ENCODE data around the gene SMIM44. TPM values are rescaled to one million over a fixed set of nuclear protein-coding genes. Genes with fewer than 3 reads are reported as not detected.
"Not testable (repeated sequence)": the region's sequence is repeated elsewhere in the genome, so short reads cannot be mapped to it uniquely, and the experiment has no call there.

The SMIM44 gene
- total RNA-seq, 2 experiments from 2014 or later, result not detected

GRCh38 chr19:3453840-3454239 is 29.4 kb downstream of the SMIM44 start:
- H3K36me3 Mint-ChIP-seq (ENCODE audit: low read depth), result peaks cover 6% of the 10 kb centered on the region
- ChIA-PET POLR2A (no interaction called here), CTCF (no interaction called here)
- H3K4me3 Mint-ChIP-seq, result no peak overlapping the region
- peaks cover 2% of the 10 kb centered on the region for H3K4me1 Mint-ChIP-seq
- no peaks in the 10 kb centered on the region for H3K27me3 Mint-ChIP-seq
- H3K27ac Mint-ChIP-seq, result no peak overlapping the region
- no peaks in the 10 kb centered on the region for H3K9me3 Mint-ChIP-seq
- no peak for DNase-seq

GRCh38 chr19:3452942-3453214 is 30.4 kb downstream of the SMIM44 start:
- CTCF ChIA-PET; H3K4me3 Mint-ChIP-seq; H3K27me3 Mint-ChIP-seq; H3K9me3 Mint-ChIP-seq; DNase-seq; POLR2A ChIA-PET; H3K27ac Mint-ChIP-seq; H3K4me1 Mint-ChIP-seq; H3K36me3 Mint-ChIP-seq (ENCODE audit: low read depth): not testable (repeated sequence)

DNA sequence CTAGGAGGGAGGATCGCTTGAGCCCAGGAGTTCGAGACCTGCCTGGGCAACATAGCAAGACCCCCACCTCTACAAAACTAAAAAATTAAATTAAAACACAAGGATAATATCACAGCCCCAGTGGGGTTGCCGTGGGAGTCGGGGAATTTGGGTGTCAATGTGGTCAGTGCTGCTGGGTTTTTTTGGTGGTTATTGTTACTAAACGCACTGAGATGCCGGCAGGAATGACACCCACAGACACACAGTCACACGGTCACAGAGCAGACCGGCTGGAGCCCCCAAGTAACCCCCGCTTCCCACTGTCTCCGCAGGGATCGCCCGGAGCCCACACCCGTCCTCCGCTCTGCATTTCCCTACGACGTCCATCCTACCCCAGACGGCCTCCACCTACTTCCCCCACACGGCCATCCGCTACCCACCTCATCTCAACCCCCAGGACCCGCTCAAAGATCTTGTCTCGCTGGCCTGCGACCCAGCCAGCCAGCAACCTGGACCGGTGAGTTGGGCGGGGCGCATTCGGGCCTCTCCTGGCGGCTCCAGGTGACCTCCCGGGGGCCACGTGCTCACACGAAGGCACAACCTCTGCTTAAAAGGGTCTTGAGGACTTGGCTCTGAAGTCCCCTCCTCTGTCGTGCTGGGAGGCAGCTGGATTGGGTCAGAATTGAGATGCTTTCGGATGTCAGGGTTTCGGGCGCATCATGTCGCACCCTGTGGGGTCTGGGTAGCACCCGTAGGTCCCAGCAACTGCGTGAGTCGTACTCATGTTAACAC is 30.9 kb downstream of the SMIM44 start:
- Mint-ChIP-seq H3K4me3 (no peak overlapping the region), H3K4me1 (peaks cover 2% of the 10 kb centered on the region), H3K27ac (no peak overlapping the region), H3K36me3 (ENCODE audit: low read depth) (peaks cover 6% of the 10 kb centered on the region), H3K27me3 (no peaks in the 10 kb centered on the region), H3K9me3 (no peaks in the 10 kb centered on the region)
- CTCF ChIA-PET, result no interaction called here
- no peak for DNase-seq
- POLR2A ChIA-PET, result no interaction called here

GRCh38 chr19:3451451-3451866 is 31.8 kb downstream of the SMIM44 start:
- Mint-ChIP-seq H3K9me3 (no peaks in the 10 kb centered on the region), H3K27ac (no peak overlapping the region), H3K4me3 (no peak overlapping the region), H3K27me3 (no peaks in the 10 kb centered on the region), H3K4me1 (peaks cover 2% of the 10 kb centered on the region), H3K36me3 (ENCODE audit: low read depth) (peaks cover 6% of the 10 kb centered on the region)
- DNase-seq, result no peak
- CTCF ChIA-PET, result interaction anchor here (1.0 kb wide), 1 partner anchor 22 kb away, joined by 5 read pairs; no protein-coding TSS in a partner anchor
- POLR2A ChIA-PET, result no interaction called here

DNA sequence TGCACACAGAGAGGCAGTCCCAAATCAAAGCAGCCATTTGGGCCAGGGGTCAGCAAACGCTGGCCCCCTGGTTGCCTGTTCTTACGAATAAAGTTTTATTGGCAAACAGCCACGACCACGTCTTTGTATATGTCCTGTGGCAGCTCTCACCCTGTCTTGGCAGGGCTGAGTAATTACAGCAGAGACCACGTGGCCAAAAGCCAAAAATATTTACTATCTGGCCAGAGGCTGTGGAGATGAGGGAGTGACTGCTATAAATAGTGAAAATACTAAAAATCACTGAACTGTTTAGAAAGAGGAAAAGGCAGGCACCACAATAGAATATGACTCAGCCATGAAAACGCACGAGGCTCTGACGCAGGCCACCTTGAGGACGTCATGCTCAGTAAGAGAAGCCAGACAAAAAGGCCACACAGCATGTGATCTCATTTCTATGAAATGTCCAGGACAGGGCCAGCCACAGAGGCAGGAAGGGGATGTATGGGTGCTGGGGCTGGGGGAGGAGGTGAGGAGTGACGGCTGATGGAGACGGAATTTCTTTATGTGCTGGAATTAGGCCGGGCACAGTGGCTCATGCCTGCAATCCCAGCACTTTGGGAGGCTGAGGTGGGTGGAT is 32.3 kb downstream of the SMIM44 start:
- POLR2A ChIA-PET, result no interaction called here
- no peak for DNase-seq
- CTCF ChIA-PET, result interaction anchor here (1.0 kb wide), 1 partner anchor 21 kb away, joined by 5 read pairs; no protein-coding TSS in a partner anchor

DNA sequence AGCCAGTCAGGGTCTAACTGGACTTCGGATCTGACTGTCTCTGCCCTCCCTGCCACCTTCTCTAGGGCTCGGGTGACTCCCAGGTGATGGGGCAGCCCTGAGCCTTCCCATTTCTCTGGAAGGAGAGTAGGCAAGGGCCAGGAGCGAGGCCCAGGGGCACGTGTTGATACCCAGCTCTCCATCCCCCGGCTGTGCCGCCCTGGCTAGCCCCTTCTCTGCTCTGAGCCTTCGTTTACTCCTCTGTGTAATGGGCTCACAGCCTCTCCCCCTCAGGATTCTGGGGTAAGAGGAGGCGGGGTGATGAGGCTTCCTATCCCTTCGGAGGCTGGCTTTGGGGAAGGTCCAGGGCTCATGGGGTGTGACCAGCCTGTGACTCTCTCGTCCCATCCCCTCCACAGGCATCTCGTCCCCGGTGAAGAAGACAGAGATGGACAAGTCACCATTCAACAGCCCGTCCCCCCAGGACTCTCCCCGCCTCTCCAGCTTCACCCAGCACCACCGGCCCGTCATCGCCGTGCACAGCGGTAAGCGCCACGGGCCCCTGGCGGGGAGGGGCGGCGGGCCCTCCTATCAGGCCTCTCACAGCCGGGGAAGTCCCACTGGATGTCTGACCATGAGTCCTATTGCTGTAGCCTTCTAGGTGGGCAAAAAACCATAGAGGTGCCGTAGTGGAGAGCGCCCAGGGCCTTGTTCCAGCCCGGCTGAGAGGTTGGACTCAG is 34.5 kb downstream of the SMIM44 start:
- POLR2A ChIA-PET, result no interaction called here
- H3K27me3 Mint-ChIP-seq, result no peaks in the 10 kb centered on the region

More for the DNA sequence above, 32.3 kb downstream of the SMIM44 start:
- Mint-ChIP-seq H3K27me3 (no peaks in the 10 kb centered on the region), H3K4me1 (peaks cover 2% of the 10 kb centered on the region), H3K27ac (no peak overlapping the region), H3K36me3 (ENCODE audit: low read depth) (peaks cover 6% of the 10 kb centered on the region), H3K9me3 (no peaks in the 10 kb centered on the region), H3K4me3 (no peak overlapping the region)

DNA sequence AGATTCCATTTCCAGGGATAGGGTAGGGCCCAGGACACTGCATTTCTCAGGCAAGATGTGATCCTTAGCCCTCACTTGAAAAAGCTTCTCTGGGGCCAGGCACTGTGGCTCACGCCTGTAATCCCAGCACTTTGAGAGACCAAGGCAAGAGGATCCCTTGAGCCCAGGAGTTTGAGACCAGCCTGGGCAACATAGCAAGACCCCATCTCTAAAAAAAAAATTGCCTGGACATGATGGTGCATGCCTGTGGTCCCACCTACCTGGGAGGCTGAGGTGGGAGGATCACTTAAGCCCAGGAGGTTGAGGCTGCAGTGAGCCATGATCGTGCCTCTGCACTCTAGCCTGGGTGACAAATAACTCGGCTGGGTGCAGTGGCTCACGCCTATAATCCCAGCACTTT is 36.6 kb downstream of the SMIM44 start:
- H3K9me3 Mint-ChIP-seq; H3K27me3 Mint-ChIP-seq; H3K36me3 Mint-ChIP-seq (ENCODE audit: low read depth); CTCF ChIA-PET; H3K27ac Mint-ChIP-seq; H3K4me3 Mint-ChIP-seq; DNase-seq; POLR2A ChIA-PET: not testable (repeated sequence)
- H3K4me1 Mint-ChIP-seq, result peaks cover 11% of the 10 kb centered on the region

More for the DNA sequence above, 34.5 kb downstream of the SMIM44 start:
- no peak overlapping the region for H3K4me3 Mint-ChIP-seq
- no peak for DNase-seq
- H3K9me3 Mint-ChIP-seq, result no peaks in the 10 kb centered on the region
- CTCF ChIA-PET, result no interaction called here
- H3K36me3 Mint-ChIP-seq (ENCODE audit: low read depth), result peaks cover 6% of the 10 kb centered on the region
- H3K27ac Mint-ChIP-seq, result no peak overlapping the region
- H3K4me1 Mint-ChIP-seq, result peaks cover 11% of the 10 kb centered on the region

GRCh38 chr19:3444695-3445234 is 38.5 kb downstream of the SMIM44 start:
- H3K9me3 Mint-ChIP-seq, result no peaks in the 10 kb centered on the region
- ChIA-PET CTCF (no interaction called here), POLR2A (no interaction called here)
- H3K27ac Mint-ChIP-seq, result no peak overlapping the region
- no peak for DNase-seq
- no peak overlapping the region for H3K4me3 Mint-ChIP-seq
- H3K4me1 Mint-ChIP-seq, result peaks cover 12% of the 10 kb centered on the region
- H3K36me3 Mint-ChIP-seq (ENCODE audit: low read depth), result no peaks in the 10 kb centered on the region
- H3K27me3 Mint-ChIP-seq, result no peaks in the 10 kb centered on the region

- H3K9me3 Mint-ChIP-seq, result no peaks in the 10 kb centered on the region
These were observed 39.2 kb downstream of the SMIM44 start for GRCh38 chr19:3443840-3444694.

DNA sequence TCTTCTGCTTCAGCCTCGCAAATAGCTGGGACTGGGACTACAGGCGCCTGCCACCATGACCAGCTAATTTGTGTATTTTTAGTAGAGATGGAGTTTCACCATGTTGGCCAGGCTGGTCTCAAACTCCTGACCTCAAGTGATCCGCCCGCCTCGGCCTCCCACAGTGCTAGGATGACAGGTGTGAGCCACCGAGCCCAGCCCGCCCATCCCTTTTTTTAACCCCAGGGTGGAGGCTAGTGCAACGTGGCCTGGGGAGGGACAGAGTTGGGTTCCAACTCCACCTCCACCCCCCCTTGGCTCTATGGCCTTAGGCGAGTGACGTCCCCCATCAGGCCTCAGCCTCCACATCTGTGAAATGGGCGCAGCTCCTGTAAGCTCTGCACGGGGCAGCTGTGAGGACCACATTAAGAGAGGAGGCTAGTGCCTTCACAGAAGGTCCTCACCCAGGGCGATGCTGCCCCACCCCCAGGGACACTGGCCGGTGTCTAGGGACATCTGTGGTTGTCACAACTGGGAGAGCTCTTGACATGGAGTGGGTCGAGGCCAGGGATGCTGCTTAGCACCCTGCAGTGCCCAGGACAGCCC is 40.7 kb downstream of the SMIM44 start:
- DNase-seq, result no peak
- peaks cover 12% of the 10 kb centered on the region for H3K4me1 Mint-ChIP-seq
- no peaks in the 10 kb centered on the region for H3K36me3 Mint-ChIP-seq (ENCODE audit: low read depth)
- no peak overlapping the region for H3K27ac Mint-ChIP-seq
- POLR2A ChIA-PET, result no interaction called here
- no peaks in the 10 kb centered on the region for H3K9me3 Mint-ChIP-seq
- H3K27me3 Mint-ChIP-seq, result no peaks in the 10 kb centered on the region
- H3K4me3 Mint-ChIP-seq, result no peak overlapping the region
- CTCF ChIA-PET, result interaction anchor here (0.6 to 0.7 kb wide), 2 partner anchors 52 to 180 kb away, joined by 3 to 4 read pairs; no protein-coding TSS in a partner anchor

More at GRCh38 chr19:3443840-3444694, 39.2 kb downstream of the SMIM44 start:
- DNase-seq, result no peak
- Mint-ChIP-seq H3K4me3 (no peak overlapping the region), H3K4me1 (peaks cover 12% of the 10 kb centered on the region), H3K27me3 (no peaks in the 10 kb centered on the region), H3K27ac (no peak overlapping the region), H3K36me3 (ENCODE audit: low read depth) (no peaks in the 10 kb centered on the region)
- CTCF ChIA-PET, result no interaction called here
- POLR2A ChIA-PET, result no interaction called here

GRCh38 chr19:3441986-3442329 is 41.3 kb downstream of the SMIM44 start:
- POLR2A ChIA-PET, result no interaction called here
- peaks cover 12% of the 10 kb centered on the region for H3K4me1 Mint-ChIP-seq
- CTCF ChIA-PET, result interaction anchor here (0.7 kb wide), 1 partner anchor 180 kb away, joined by 4 read pairs; no protein-coding TSS in a partner anchor
- DNase-seq, result no peak
- H3K27me3 Mint-ChIP-seq, result no peaks in the 10 kb centered on the region
- H3K4me3 Mint-ChIP-seq, result no peak overlapping the region
- H3K36me3 Mint-ChIP-seq (ENCODE audit: low read depth), result no peaks in the 10 kb centered on the region
- no peaks in the 10 kb centered on the region for H3K9me3 Mint-ChIP-seq
- no peak overlapping the region for H3K27ac Mint-ChIP-seq

Measured in activated CD4-positive, alpha-beta T cell treated with anti-CD3 and anti-CD28 coated beads, Interleukin-2, amount 10 ng/mL, durations not matched to agents 7 days and 5 days (primary cell).